ENCODE data around the gene HSD3B2. TPM values are rescaled to one million over a fixed set of nuclear protein-coding genes. Genes with fewer than 3 reads are reported as not detected.

HSD3B2 gene
- total and polyA plus RNA-seq, 7 donors = 5.4 TPM; not detected in 6

- intact Hi-C loops (cut with DNase I) = no loop called here
- TF ChIP-seq CTCF (IDR thresholded peaks at IDR 0.05) = no peak
- no peak for ATAC-seq
Observed at GRCh38 chr1:119370748-119371147, 44.2 kb upstream of the HSD3B2 start.

GRCh38 chr1:119371815-119372214 lies 43.1 kb upstream of the HSD3B2 start:
- intact Hi-C loops (cut with DNase I) = no loop called here
- no peak for TF ChIP-seq CTCF (IDR thresholded peaks at IDR 0.05)
- Histone ChIP-seq H3K36me3 (ENCODE audit: insufficient read depth in 1 of 2, low read depth in 1 of 2) (no peaks in the 10 kb centered on the region), H3K9me3 (no peaks in the 10 kb centered on the region), H3K4me3 (no peak overlapping the region), H3K27me3 (ENCODE audit: insufficient read depth in 3 of 3, low read length in 2 of 3) (no peaks in the 10 kb centered on the region), H3K4me1 (no peaks in the 10 kb centered on the region), H3K27ac (no peak overlapping the region)
- ATAC-seq (no peak), DNase-seq (no peak)
- WGBS, 3 donors = 31 to 45% (median 35%) methylated on average over 2 of the region's 2 CpGs

More at GRCh38 chr1:119370748-119371147, 44.2 kb upstream of the HSD3B2 start:
- 73 to 77% (median 75%) methylated on average over 2 of the region's 2 CpGs for WGBS, 3 donors
- Histone ChIP-seq H3K4me1 (no peaks in the 10 kb centered on the region), H3K27me3 (ENCODE audit: insufficient read depth in 3 of 3, low read length in 2 of 3) (no peaks in the 10 kb centered on the region), H3K4me3 (no peak overlapping the region), H3K27ac (no peak overlapping the region), H3K9me3 (no peaks in the 10 kb centered on the region), H3K36me3 (ENCODE audit: insufficient read depth in 1 of 2, low read depth in 1 of 2) (no peaks in the 10 kb centered on the region)
- no peak for DNase-seq

- H3K4me3 ChIP-seq = no peak overlapping the region
- no peaks in the 10 kb centered on the region for H3K4me1 ChIP-seq
- 34 to 41% (median 38%) methylated on average over 6 of the region's 6 CpGs for WGBS, 3 donors
- H3K27ac ChIP-seq = no peak overlapping the region
- H3K27me3 ChIP-seq (ENCODE audit: insufficient read depth in 3 of 3, low read length in 2 of 3) = no peaks in the 10 kb centered on the region
- TF ChIP-seq CTCF (IDR thresholded peaks at IDR 0.05) = no peak
- intact Hi-C loops (cut with DNase I) = no loop called here
- DNase-seq = no peak
- H3K36me3 ChIP-seq (ENCODE audit: insufficient read depth in 1 of 2, low read depth in 1 of 2) = no peaks in the 10 kb centered on the region
- no peaks in the 10 kb centered on the region for H3K9me3 ChIP-seq
- ATAC-seq = no peak
Observed at GRCh38 chr1:119372503-119373086, 42.4 kb upstream of the HSD3B2 start.

- intact Hi-C loops (cut with DNase I) = no loop called here
- no peak overlapping the region for H3K27ac ChIP-seq
- DNase-seq (no peak), ATAC-seq (no peak)
- H3K4me1 ChIP-seq = no peaks in the 10 kb centered on the region
- H3K9me3 ChIP-seq = no peaks in the 10 kb centered on the region
- no peak overlapping the region for H3K4me3 ChIP-seq
- TF ChIP-seq CTCF (IDR thresholded peaks at IDR 0.05) = no peak
- 51 to 55% (median 52%) methylated on average over 2 of the region's 2 CpGs for WGBS, 3 donors
- no peaks in the 10 kb centered on the region for H3K27me3 ChIP-seq (ENCODE audit: insufficient read depth in 3 of 3, low read length in 2 of 3)
- no peaks in the 10 kb centered on the region for H3K36me3 ChIP-seq (ENCODE audit: insufficient read depth in 1 of 2, low read depth in 1 of 2)
Observed at GRCh38 chr1:119373465-119373864, 41.5 kb upstream of the HSD3B2 start.

Measured in psoas muscle (tissue), 8 donors.